HG02623 (cell line): ENCODE measurements around the gene ZNF668.
"Not testable (repeated sequence)": the region's sequence is repeated elsewhere in the genome, so short reads cannot be mapped to it uniquely, and the experiment has no call there.

Experiments
- ATAC-seq: cut with Tn5 transposase; IDR thresholded peaks from one replicate; pipeline ENCODE4 v1.9.1; 2021; ENCODE audit warnings: moderate library complexity; ENCODE audit not compliant: unreplicated experiment

Gene ZNF668

DNA sequence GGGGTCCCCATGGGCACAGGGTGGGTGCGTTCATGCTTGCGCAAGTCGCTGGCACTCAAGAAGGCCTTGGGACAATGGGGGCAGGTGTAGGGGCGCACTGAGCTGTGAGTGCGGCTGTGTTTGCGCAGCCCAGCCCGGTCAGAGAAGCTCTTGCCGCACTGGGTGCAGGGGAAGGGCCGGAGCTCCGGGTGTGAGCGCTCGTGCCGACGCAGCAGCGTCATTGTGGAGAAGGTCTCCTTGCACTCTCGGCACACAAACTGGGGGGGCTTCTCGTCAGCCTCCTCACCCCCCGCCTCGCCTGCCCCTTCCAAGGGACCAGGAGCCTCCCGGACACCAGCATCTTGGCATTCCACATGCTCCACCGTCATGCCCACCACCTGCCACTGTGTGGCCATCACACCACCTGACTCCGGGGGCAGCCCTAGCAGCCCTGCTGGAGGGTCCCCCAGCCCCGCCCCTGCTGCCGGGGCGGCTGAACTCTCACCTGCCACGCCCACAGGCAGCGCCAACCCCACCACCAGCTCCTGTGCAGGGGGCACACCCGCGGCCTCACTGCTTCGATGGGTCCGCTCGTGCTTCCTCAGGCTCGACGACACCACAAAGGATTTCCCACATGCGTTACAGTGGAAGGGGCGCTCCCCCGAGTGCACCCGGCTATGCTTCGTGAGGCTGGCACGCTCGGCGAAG lies 12.8 kb downstream of the ZNF668 start:
- ATAC-seq: no peak

GRCh38 chr16:31055613-31056012 lies 18.4 kb downstream of the ZNF668 start:
- ATAC-seq: no peak

- ATAC-seq: no peak
Measured at GRCh38 chr16:31052114-31052513, 21.9 kb downstream of the ZNF668 start.

- ATAC-seq: no peak
Measured at GRCh38 chr16:31050280-31051030, 23.6 kb downstream of the ZNF668 start.

- no peak for ATAC-seq
Measured at GRCh38 chr16:31043898-31044481, 30.1 kb downstream of the ZNF668 start.

GRCh38 chr16:31043352-31043751 lies 30.7 kb downstream of the ZNF668 start:
- ATAC-seq: no peak

DNA sequence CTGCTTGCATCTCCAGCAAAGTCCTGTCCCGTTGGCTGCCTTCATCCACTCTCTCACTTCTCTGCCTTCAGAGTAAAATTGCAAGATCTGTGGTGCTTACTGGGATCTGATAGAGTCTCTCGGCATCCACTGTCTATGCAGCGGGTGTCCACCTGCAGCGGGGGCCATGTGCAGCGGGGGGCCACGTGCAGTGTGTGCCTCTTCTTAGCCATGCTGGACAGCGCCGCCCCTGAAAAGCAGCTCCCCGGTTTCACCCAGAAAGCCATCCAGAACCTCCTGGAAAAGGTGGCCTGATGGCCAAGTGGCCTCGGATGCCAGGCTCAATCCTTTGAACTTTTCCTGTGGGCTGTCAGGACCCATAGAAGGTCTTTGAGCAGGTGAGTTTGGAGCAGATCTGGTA lies 31.2 kb downstream of the ZNF668 start:
- ATAC-seq: no peak

GRCh38 chr16:31038993-31039392 lies 35.0 kb downstream of the ZNF668 start:
- no peak for ATAC-seq

DNA sequence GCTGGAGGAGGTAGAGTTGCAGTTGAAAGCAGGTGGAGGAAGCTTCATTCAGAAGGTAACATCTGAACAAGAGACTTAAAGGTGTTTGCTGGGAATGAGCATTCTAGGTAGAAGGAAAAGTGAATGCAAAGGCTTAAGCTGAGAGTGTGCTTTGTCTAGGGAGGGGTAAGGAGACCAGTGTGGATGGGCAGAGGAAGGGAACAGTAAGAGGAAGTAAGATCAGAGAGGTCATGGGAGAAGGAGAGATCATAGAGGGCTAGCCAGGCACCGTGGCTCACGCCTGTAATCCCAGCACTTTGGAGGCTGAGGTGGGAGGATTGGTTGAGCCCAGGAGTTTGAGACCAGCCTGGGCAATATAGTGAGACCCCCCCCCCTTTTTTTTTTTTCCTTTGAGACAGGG lies 37.3 kb downstream of the ZNF668 start:
- no peak for ATAC-seq

- ATAC-seq: peak; percentile 25
Measured at GRCh38 chr16:31033709-31034492, 40.1 kb downstream of the ZNF668 start.

- peak; percentile 79 for ATAC-seq
Measured at GRCh38 chr16:31032736-31033708, 41.0 kb downstream of the ZNF668 start, which contains the start of gene STX4. Gene STX4 (plus strand): TSS chr16:31033558. CDS start chr16:31033806, 248 bp downstream.

- no peak for ATAC-seq
Measured at GRCh38 chr16:31031276-31031675, 42.8 kb downstream of the ZNF668 start.

DNA sequence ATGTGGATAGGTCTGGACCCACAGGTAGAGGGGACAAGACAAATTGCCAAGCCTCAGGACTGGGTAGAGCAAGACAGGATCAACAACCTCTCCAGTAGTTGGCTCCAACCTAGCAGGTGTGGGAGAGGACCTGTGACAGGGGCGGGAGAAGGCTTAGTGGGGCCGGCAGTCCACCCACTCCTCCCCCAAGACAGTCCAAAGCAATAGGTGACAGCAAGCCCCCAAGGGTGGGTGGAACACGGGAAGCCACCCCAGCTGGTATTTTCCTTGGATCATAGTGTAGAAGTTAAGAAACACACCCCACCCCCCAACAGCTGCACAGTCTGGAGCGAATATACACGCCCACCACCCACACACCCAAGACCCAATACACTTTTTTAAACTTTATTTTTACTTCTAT lies 44.8 kb downstream of the ZNF668 start:
- no peak for ATAC-seq

DNA sequence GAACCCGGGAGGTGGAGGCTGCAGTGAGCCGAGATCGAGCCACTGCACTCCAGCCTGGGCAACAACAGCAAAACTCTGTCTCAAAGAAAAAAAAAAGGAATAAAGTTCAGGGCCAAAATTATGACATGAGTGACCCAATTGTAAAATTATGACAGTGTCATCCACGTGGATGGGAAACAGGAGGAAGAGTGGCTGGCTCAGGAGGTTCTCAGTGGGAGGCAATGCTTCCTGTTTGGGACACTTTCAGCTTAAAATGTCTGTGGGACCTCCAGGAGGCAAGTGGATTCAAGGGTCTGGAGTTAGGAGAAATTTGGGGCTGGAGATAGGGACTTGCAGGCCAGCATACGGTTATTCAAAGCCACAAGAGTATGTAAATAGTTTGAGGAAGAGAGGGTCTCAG lies 48.7 kb downstream of the ZNF668 start:
- no peak for ATAC-seq

- ATAC-seq: no peak
Measured at GRCh38 chr16:31023627-31024226, 50.3 kb downstream of the ZNF668 start.

- ATAC-seq: no peak
Measured at GRCh38 chr16:31023252-31023602, 50.8 kb downstream of the ZNF668 start.

DNA sequence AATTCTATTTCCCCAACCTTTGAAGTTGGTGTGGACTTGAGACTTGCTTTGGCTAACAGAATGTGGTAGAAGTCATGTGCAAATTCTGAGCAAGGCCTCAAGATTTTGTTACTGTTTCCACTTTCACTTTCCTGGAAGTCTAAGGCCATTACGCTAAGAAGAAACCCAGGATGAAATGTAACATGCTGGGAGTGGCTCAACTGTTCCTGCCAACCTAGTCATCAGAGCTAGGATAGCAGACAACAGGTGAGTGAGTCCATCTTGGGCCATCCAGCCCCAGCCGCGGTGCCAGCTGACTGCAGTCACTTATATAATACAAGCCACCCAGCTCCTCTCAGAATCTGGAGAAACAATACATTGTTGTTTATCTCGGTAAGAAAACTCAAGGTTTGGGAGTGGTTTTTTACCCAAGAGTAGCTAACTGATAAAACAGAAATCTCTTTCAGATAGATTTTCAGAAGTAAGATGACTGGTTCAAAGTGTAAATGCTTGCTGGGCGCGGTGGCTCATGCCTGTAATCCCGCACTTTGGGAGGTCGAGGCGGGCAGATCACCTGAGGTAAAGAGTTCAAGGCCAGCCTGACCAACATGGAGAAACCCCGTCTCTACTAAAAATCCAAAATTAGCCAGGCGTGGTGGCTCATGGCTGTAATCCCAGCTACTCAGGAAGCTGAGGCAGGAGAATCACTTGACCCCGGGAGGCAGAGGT lies 51.3 kb downstream of the ZNF668 start:
- no peak for ATAC-seq

- ATAC-seq: no peak
Measured at GRCh38 chr16:31020536-31020935, 53.5 kb downstream of the ZNF668 start.

DNA sequence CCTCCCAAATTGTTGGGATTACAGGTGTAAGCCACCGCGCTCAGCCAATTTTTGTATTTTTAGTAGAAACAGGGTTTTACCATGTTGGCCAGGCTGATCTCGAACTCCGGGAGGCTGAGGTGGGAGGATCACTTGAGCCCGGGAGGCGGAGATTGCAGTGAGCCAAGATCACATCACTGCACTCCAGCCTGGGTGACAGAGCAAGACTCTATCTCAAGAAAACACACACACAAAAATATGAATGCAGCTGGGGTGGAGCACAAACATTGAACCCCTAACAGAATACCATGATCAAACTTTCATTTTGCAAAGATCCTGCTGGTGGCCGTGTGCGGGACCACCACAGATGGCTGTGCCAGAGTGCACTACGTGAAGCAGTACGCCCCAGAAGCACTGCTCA lies 56.3 kb downstream of the ZNF668 start:
- ATAC-seq: not testable (repeated sequence)
